Measurements from ENCODE around the gene ZNF268.
A peak's percentile ranks its signal among the peaks of the same experiment; 100 is the strongest.

Gene ZNF268

DNA sequence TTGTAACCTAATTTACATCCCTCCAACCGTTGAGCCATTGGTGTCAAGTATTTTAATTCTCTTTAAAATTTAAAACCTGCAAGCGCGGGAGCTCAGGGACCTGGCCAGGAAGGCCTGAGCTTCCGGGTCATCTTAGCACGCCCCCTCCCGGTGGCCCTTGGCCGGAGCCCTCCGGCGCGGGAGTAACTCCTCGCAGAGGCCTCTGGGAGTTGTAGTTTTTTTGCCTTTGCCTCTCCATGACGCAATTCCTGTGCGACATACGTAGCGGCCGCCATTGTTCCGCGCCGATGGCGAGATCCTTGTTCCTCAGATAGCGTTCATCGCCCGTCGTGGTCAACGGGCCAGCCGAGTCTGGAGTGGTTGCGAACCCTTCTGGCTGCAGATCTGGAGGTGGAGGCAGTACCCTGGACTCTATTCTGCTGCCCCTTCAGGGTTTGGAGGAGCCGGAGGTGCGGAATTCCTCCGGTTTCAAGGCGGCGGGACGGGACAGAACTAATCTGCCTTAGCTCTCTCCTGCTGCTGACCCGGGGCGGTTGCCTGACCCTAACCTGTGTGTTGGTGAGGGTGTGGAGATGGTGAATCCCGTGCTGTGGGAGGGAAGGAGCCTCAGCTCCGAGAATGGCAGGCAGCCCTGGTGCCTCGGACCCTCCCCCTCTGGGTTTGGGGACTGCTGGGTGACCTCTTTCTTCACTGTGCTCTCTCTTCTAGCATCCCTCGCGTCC, at the start of gene ZNF268:
Gene ZNF268, plus strand, starts transcription at position 258 of the 722 bp plus-strand sequence. CDS start 503 bp downstream, outside the sequence.
- DNase-seq, result peak; percentile 97

DNA sequence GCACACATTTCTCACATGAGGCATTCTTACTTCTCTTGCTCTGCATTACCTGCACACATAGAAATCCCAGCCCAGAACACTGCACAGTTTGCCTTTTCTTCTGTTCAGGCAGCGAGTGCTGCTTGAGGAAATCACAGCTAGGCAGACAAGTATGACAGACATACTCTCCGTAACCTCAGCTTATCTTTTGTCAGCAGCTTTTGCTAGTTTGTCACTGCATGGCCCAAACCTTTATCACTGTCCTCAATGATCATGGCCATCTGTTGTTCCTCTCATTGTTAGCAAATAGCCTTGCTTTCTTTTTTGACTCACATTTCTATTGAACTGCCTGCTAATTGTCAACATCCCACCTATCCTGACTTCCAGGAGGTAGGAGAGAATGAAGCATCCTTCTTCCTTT, 45.5 kb upstream of the ZNF268 start:
- no peak for DNase-seq

DNA sequence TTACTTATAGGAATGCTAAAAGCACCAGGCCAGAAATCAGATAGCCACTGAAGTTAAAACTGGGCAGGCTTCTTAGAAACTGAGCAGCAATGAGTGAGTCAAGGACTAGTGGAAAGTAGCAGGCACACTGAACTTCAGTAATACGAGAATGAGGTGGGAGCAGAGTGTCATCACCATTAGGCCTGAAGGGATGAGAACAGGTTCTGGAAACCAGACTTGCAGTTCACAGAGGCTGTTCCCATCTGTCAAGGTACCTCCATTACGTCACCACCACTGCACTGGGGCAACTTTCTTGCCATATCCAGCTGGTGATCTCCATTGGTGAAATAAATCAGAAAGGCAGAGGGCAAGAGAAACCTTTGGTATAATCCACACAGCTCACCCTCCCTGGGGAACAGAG, 35.3 kb upstream of the ZNF268 start:
- DNase-seq, result no peak

DNA sequence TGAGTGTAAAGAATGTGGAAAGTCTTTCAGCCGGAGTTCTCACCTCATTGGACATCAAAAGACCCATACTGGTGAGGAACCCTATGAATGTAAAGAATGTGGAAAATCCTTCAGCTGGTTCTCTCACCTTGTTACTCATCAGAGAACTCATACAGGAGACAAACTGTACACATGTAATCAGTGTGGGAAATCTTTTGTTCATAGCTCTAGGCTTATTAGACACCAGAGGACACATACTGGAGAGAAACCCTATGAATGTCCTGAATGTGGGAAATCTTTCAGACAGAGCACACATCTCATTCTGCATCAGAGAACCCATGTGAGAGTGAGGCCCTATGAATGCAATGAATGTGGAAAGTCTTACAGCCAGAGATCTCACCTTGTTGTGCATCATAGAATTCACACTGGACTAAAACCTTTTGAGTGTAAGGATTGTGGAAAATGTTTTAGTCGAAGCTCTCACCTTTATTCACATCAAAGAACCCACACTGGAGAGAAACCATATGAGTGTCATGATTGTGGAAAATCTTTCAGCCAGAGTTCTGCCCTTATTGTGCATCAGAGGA, 25.1 kb upstream of the ZNF268 start:
- no peak for DNase-seq

DNA sequence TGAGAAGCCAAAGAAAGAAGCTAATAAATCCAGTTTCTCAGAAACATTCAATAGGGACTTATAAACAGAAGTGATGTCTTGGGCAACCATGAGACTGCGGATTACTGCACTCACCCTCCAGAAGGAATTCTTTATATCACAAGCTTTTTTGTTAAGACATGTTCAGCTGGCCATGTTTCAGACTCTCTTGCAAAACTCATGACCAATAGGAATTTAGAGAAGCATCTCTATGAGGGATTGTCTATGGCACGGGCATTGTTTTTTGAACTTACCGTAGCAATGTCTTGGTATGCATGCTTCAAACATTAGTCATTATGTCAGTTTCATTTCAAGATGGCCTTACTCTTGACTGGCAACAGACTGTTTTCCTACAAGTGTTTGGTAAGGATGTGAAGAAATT, 15.5 kb upstream of the ZNF268 start:
- DNase-seq, result no peak

DNA sequence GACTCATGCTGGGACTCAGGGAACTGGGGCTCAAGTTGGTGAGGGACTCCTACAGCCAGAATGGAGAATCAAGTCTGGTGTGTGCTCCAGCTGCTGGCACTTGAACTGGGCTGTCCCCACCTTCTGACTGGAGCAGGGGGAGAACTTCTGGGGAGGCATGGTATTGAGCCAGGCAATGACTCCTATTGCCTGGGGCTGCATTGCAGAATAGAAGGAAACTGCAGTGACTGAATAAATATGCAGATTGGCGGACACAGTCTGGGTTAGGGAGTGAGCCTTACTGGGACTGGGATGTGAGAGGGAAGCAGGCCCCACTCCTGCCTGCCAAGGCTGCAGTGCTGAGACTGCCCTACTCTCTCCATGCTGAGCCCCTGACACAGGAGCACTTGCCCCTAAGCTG, 8.8 kb upstream of the ZNF268 start:
- DNase-seq, result no peak

DNA sequence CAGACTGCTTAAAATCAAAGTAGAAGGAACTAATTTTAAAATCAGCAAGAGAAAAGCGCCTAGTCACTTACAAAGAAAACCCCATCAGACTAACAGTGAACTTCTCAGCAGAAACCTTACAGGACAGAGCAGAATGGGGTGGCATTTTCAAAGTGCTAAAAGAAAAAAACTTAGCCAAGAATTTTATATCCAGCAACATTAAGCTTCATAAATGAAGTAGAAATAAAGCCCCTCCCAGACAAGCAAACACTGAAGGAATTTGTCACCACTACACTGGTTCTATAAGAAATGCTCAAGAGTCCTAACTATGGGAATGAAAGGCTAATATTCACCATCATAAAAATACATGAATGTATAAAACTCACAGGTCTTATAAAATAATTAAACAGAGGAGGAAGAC, 6.4 kb upstream of the ZNF268 start:
- DNase-seq, result no peak

DNA sequence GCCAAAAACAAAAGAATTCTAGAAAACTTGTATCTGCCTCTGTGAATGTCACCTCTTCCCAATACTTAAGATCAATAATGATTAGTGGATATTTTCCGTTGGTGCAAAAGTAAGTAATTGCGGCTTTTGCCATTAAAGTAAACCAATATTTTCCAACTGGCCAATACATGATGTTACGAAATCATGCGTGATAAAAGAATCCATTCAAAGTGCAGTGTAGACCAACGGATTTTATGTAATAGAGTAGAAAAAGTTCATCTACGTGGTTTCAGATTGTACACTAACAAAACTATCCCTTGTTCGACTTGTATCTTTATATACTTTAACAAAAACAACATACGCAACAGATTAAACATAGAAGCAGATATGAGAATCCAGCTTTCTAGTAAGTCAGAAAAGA, 626 bp upstream of the ZNF268 start:
- no peak for DNase-seq

DNA sequence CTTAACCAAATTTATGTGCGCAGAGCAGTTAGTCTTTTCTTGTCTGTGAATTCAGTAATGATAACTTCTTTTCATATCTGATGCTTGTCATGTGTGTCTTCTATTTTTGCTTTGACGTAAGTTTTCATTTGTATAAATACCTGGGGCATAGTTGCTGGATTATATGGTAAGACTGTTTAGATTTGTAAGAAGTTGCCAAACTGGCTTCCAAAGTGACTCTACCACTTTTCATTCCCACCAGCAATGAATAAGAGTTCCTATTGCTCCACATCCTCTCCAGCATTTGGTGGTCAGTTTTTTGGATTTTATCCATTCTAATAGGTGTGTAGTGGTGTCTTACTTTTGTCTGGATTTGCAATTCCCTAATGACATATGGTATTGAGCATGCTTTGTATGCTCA, 8.9 kb downstream of the ZNF268 start:
- DNase-seq, result no peak

DNA sequence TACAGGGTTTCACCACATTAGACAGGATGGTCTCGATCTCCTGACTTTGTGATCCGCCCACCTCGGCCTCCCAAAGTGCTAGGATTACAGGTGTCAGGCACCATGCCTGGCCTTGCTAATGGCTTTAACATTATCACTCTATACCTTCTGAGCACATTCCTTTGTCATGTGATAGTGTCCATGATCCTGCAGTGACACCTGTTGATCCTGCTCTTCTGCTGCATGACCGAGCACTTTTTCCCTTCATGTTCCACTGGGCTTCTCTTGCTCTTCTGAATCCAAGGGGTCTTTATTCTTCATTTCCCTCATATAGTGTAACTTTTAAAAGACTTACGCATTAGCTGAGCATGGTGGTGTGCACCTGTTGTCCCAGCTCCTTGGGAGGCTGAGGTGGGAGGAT, 11.6 kb downstream of the ZNF268 start:
- no peak for DNase-seq

DNA sequence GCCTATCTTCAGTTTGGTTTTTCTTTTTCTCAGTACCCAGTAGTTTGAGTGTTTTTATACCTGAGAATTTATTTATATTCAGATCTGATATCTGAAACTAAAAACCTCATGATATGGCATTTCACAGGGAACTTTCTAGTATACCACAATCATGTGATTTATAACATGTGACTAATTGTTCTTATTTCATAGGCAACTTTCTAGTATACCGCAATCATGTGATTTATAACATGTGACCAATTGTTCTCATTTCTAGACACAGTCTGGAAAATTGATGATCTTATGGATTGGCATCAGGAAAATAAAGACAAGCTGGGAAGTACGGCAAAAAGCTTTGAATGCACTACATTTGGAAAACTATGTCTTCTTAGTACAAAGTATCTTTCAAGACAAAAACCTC, 20.6 kb downstream of the ZNF268 start:
- DNase-seq, result no peak

DNA sequence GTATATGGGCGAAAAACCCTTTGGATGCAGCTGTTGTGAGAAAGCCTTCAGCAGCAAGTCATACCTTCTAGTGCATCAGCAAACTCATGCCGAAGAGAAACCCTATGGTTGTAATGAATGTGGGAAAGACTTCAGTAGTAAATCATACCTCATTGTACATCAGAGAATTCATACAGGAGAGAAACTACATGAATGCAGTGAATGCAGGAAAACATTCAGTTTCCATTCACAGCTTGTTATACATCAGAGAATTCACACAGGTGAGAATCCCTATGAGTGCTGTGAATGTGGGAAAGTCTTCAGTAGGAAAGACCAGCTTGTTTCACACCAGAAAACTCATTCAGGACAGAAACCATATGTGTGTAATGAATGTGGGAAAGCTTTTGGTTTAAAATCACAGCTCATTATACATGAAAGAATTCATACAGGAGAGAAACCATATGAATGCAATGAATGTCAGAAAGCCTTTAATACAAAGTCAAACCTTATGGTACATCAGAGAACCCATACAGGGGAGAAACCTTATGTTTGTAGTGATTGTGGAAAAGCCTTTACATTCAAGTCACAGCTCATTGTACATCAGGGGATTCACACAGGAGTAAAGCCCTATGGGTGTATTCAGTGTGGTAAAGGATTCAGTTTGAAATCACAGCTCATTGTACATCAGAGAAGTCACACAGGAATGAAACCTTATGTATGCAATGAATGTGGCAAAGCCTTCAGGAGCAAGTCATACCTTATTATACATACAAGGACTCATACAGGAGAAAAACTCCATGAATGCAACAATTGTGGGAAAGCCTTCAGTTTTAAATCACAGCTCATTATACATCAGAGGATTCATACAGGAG, 21.4 kb downstream of the ZNF268 start:
- no peak for DNase-seq

DNA sequence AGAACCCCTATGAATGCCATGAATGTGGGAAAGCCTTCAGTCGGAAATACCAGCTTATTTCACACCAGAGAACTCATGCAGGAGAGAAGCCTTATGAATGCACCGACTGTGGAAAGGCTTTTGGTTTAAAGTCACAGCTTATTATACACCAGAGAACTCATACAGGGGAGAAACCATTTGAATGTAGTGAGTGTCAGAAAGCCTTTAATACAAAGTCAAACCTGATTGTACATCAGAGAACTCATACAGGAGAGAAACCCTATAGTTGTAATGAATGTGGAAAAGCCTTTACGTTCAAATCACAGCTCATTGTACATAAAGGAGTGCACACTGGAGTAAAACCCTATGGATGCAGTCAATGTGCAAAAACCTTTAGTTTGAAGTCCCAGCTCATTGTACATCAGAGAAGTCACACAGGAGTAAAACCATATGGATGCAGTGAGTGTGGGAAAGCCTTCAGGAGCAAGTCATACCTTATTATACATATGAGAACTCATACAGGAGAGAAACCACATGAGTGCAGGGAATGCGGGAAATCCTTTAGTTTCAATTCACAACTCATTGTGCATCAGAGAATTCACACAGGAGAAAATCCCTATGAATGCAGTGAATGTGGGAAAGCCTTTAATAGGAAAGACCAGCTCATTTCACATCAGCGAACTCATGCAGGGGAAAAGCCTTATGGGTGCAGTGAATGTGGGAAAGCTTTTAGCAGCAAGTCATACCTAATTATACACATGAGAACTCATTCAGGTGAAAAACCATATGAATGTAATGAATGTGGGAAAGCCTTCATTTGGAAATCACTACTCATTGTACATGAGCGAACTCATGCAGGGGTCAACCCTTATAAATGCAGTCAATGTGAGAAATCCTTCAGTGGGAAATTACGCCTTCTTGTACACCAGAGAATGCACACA, 22.3 kb downstream of the ZNF268 start:
- peak; percentile 31 for DNase-seq

DNA sequence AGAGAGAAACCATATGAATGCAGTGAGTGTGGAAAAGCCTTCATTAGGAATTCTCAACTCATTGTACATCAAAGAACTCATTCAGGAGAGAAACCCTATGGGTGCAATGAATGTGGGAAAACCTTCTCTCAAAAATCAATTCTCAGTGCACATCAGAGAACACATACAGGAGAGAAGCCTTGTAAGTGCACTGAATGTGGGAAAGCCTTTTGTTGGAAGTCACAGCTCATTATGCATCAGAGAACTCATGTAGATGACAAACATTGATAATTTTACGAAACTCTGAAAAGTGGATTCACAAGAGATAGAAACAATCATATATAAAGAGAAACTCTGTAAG, 22.9 kb downstream of the ZNF268 start:
- peak; percentile 8 for DNase-seq

DNA sequence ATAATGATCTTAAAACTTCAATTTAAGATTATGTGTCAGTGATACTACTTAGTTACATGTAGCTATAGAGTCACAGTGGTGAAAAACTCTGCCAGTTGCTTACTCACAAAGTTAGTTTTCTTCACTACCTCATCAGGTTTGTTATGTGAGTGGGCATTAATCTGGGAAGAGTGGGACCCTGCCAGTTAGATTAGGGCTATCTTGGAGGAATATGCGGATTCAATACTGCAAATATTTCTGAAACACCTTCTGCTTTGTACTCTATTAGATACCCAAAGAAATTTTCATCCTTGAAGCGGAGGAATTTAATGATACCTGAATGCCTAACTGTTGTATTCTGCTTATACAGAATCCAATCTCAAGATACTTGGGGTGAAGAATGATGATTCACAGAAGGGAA, 25.1 kb downstream of the ZNF268 start:
- DNase-seq, result no peak

DNA sequence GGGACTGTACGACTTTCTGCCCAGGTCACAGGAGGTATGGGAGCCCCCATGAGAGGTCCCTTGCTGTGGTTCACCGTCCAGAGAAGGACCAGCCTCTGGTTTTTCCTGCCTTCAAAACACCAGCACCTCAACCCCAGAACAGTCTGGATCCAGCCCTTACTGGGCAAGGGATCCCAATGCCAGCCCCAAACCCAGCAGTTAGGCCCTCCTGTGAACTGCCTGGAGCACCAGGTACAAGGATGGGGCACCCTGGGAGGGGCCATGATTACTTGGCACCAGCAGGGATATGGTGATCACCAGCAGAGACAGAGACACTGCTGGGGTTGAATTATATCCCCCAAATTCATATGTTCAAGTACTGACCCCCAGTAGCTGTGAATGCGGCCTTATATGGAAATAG, 34.4 kb downstream of the ZNF268 start:
- no peak for DNase-seq

DNA sequence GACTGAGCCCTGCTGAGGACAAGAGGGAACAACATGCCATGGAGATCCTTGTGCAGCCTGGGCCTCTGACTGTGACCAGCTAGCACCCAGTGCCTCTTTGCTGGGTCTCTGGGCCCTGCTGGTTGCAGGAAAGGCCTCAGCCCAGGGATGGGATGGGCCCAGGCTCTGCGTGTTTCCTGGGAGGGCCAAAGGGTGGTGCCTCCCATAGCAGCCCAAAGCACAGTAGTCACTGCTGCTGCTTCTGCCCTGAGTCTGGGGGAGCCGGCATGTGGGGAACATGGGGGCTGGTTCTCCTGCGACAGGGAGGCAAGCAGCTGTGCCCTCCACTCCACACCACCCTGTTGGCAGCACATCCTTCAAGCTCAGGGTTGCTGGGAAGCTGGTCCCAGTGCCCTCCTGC, 35.9 kb downstream of the ZNF268 start:
- no peak for DNase-seq

DNA sequence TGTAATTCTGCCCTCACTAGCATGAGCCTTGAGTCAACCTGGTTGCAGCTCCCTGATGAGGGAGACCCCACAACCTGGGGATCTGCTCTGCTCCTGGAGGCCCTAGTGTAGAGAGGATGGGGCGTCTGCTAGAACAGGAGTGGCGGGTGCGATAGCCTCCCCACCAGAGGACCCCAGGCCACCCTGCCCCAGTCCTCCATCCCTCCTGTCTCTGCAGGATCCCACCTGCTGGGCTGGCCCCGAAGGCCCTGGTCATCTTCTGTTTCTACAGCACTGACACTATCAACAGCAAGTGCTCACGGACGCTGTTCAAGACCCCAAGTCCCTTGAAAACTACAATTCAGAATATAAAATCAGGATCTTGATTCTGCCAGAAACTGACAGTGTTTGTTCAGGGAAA, 39.2 kb downstream of the ZNF268 start:
- DNase-seq, result no peak

DNA sequence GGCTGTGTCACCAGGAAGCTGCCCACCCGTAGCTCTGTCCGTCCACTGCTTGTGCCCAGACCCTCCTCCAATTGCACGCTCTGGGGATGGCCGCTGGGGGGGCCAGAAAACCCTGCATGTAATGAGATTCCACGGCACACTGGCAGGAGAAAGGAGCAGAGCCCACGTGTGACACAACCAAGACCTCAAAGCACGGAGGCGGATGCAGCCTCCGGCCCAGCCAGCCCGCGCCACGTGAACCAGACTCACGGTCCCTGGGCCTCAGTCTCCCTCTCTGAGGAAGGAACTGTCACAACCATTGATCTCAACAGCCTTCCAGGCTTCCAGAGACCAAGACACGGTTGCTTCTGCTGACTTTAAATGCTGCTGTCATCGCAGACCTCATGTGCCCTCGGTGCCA, 39.9 kb downstream of the ZNF268 start:
- DNase-seq, result no peak

DNA sequence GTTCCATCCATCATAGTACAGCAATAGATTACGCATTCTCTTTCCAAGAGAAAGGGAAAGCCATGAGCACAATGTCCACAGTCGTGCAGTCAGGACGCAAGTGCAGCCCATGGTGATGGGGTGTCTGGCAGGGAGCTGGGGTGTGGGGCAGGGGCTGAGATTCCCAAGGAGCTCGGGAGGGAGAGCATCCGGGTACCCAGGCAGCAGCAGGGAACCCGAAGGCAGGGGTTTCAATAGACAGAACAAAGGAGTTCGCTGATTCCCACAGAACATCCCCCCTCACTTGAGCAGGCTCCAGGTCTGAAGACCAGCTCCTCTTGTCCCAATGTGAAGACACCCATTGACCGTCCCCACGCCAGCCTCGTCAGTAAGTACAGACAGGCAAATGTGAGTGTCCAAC, 40.9 kb downstream of the ZNF268 start:
- no peak for DNase-seq

DNA sequence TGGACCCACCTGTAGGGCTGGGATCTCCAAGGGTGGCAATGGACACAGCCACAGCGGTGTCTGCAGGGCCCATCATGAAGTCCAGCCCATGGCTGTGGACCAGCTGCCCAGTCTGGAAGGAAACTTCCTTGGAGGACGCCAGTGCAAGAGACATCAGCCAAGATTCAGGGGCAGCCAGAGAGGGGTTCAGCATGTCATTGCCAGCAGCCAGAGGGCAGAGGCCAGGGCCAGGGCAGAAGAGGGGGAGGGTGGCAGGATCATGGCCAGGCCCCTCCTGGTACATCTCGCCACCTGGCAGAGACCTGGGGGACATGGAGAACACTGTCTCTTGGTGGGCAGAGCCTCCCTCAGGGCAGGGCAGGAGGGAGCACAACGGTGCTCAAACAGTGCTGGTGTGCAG, 44.2 kb downstream of the ZNF268 start:
- DNase-seq, result no peak

DNA sequence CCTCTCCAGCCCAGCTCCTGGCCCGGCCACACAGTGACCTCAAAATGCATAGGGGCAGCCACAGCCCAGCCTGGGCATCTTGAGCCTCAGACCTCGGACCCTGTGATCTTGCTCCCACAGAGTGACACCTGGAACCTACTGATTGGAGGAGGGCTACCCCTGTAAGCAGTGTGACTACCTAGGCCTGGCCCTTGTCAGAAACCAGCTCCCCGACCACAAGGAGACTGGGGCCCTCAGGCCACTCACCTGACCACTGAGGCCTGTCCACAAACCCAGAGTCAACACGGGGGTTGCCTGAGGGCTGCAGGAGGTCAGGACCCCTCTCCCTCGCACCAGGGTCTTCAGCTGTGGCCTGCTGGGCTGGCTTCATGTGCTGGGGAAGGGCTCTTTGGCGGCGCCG, 45.4 kb downstream of the ZNF268 start:
- DNase-seq, result no peak

DNA sequence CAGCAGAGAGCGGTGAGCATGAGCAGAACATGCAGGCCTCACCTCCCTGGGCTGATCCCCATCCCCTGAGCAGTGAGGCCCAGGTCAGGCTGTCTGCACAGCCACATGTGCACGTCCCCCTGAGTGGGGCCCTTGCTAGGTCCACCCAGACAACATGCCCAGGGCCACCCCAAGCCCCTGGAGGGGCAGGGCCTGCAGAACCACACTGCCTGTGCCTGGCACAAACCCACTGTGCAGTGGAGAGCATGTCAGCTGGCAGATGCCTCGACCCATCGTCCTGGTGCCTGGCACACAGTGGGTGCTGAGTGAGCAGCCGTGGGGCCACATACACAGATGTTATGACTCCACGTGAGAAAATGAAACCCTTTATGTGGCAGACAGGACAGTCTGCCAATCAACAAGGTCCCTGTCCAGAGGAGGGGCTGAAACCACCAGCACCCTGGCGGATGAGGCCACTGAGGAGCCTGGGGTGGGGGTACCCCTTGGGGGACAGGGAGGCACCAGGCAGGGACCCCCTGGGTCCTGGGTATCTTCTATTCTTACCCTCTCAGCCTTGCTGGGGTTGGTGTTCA, 46.1 kb downstream of the ZNF268 start:
- no peak for DNase-seq
